Measurements from ENCODE around the gene ATPAF2.

The ATPAF2 gene

DNA sequence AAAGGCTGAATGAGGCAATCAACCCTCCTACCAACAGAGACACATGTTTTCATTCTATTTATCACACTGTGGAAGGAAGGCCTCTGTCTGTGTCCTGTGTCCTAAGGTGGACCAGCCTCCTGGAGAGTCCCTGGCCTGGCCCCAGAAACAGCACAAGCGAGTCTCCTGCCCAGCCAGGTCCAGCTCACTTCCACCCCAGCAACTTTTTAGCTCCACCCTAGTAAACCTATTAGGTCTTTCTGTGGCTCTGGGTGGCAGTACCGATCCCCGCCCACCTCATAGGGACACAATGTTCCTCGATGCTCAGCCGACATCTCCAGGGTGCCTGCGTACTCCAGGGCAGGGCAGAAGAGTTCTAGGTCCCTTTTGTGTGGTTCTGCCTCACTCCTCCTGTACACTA lies 55.6 kb downstream of the ATPAF2 start:
- no peak for DNase-seq

DNA sequence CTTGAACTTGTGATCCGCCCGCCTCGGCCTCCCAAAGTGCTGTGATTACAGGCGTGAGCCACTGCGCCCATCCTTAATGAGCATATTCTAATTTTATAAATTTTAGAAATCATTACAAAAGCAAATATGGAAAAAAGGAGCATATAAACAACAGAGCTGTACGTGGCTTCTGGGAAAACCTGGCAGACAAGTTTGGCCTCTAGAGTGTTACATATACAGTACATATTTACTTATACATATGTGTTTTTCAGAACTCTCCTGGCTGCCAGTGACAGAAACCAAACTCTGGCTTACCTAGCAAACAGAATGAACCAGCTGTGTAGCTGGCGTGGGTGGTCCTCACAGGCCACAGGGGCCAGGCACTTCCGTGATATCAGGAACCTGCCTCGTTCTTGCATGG lies 56.2 kb downstream of the ATPAF2 start:
- DNase-seq: no peak

DNA sequence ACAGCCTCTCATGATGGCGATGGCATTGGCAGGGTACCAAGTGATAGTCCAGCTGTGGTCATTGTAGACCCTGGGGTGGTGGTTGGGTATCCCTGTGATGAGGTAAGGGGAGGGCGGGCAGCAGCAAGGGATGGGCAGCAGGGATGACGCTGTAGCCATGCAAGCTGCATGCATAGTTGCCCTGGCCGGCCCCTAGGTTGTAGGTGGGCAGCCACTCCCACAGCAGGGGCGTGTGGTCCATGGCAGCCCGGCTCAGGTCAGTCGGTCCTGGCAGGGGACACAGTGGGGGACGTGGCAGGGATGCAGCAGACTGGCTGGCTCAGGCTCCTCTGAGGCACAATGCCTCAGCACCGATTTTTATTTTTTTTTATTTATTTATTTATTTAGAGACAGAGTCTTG lies 57.6 kb downstream of the ATPAF2 start:
- DNase-seq: no peak

DNA sequence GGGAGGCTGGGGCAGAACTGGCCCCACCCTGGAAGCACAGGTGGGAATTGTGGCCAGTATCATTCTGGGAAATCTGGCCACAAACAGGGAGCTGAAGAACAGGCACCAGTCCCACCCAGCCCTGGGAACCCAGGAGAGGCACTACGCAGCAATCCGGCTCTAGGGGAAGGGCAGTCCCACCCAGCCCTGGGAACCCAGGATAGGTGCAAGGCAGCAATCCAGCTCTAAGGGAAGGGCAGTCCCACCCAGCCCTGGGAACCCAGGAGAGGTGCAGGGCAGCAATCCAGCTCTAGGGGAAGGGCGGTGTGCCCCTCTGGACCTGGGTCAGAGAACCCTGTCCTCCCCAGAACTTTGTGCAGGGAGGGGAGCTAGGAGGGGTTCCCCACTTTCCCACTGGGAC lies 59.2 kb downstream of the ATPAF2 start:
- no peak for DNase-seq

DNA sequence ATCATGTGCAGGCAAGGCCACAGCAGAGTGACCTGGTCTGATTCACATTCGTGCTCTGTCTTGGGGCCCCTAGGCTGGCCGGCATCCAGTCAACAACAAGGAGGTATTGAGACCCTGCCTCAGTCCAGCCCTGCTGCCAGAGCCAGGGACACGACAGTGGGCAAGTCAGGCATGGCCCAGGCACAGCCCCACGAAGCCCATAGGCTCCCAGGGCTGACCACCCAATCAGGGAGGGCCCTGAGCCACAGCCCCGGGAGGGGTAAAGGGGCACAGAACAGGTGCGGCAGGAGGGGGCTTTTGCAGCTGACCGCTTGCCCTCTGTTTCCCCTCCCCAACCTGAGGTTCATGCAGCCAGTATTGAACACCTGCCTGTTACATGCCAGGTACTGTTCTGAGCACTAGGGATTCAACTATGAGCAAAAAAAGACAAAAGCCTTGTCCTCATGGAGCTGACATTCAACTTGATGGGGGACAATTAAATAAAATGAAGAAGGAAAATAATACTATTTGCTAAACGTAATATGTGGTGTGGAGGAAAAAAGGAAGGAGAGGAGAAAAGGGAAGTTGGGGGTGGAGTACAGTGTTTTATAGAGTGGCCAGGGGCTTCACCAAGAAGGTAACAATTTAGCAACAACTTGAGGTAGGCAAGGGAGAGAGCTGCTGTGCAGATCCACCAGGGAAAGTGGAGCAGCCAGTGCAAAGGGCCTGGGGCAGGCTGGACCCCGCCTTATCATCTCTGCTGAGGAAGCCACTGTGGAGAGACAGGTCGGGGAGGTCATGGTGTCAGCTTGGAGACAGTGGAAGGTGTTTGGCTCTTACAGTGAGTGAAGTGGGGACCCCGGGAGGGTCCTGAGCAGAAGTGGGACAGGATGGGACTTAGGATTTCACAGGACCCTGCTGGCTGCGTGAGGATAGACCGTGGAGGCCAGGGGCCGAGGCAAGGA lies 60.2 kb downstream of the ATPAF2 start:
- no peak for DNase-seq

DNA sequence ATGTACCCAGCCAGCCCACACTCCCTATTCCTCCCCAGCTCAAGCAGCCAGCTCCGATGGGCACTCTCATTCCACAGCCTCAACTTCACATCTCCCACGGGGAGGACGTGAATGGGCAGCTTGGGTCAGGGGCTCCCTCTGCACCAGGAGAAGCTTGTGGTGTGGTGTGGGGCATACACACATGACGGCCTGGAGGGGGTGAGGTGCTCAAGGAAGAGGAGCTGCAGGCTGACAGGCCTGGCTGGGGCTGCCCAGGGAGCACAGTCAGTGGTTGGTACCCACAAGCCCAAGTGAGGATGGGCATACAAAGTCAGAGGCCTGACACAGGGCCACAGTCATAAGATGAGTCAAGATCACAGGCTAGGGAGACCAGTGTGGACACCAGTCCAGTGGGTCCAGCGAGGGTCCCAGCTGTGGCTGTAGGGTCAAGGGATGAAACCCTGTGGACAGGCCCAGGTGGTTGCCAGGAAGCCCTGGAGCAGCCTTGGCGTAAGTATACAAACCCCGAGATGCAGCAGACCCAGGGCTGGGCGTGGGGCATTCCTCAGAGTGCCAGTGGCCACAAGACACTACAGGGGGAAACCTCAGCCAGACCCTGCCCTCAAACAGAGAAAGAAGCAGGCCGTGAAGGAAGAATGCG lies 61.9 kb downstream of the ATPAF2 start:
- DNase-seq: no peak

DNA sequence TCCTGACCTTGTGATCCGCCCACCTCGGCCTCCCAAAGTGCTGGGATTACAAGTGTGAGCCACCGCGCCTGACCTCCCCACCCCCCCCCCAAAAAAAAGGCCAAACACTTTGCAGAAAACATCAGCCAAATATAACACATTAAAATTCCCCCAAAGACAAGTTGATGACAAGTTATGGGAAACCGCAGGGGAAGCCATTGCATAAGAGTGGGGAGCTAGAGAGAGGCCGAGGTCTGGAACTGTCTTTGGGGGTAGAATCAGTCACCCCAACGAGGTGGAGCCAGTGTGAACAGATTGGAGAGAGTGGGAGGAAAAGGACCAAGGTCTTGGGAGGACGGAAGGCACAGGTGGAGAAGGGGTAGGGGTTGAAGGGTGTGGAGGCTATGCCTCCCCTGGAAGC lies 63.5 kb downstream of the ATPAF2 start:
- DNase-seq: no peak

DNA sequence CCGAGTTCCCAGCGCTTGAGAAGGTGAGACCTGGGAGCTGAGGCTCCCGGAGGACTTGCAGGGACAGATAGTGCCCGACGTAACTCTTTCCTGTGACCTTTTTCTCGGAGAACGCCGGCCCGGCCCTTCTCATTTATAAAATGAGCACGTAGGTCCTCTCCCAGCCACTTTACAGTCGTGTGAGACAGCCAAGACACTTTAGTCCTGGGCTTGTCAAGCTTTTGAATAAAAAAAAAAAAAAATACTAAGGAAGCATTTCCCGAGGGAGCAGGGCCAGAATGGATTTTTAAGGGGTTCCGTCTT lies 66.1 kb downstream of the ATPAF2 start:
- DNase-seq: no peak

DNA sequence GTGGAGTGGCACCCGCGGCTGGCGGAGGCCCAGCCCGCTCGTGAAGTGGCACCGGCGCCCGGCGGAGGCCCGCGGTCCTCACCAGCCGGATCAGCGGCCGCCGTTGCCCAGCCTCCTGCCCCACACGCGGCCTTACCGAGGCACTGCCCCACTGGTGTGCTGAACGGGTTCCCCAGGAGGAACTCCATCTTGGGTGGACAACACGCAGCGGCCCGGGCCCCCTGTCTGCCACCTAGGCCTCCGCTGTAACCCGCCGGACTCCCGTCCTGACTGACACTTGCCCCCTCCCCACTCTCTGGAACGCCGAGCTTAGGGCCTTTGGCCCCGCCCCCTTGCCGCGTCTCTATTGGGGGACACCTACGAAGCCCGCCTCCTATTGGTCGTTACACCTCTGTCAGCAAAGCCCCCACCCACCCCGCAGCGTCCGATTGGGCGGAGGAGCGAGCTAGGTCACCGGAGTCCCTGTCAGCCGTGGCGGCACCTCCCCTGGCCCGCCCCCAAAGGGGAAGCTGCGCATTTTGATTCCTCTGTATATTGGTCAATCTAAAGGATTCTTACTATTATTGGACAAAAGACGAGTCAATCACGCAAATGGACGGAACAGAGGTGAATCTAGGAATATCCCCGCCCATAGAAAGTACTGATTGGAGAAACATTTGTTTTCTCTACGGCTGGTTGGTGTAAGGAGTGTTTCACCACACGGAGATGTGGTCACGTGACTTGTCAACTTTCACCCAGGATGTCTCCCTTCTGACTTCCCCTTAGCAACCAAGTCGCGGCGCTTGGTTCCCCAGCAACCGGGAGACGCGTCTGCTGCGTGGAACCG lies 66.6 kb downstream of the ATPAF2 start, which contains the start of the genes DRC3 and TOM1L2:
Gene DRC3, plus strand, starts transcription at position 737 of the 826 bp plus-strand sequence. CDS start 4,737 bp downstream, outside the sequence.
Gene TOM1L2, minus strand, starts transcription at position 275 of the 826 bp plus-strand sequence. Its CDS starts 87 bp downstream, at position 188.
- DNase-seq: peak; percentile 100

DNA sequence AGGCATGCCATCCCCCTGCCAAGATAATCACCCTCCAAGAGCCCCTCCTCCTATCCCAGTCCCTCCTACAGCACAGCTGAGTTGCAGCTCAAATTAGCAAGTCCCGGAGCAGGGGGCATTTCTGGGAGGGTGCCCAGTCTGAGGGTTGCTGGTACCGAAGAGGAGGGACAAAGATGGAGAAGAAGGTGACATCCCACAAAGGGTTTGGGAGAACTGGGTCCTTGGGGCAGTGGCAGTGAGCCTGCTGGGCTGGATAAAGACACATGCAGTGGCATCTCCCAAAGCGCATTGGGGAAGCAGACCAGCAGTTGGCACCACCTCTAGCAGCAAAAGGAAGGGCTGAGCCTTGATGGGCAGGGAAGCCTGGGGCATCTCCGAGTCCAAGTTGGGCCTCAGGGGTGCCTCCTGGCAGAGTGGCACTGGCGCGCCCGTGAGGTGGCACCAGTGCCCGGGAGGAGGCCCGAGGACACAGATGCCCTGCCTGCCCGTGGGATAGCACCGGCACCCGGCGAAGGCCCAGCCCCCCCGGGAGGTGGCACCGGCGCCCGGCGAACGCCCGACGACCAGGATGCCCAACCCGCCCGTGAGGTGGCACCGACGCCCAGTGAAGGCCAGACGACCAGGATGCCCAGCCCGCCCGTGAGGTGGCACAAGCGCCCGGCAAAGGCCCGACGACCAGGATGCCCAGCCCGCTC lies 67.4 kb downstream of the ATPAF2 start:
- no peak for DNase-seq

DNA sequence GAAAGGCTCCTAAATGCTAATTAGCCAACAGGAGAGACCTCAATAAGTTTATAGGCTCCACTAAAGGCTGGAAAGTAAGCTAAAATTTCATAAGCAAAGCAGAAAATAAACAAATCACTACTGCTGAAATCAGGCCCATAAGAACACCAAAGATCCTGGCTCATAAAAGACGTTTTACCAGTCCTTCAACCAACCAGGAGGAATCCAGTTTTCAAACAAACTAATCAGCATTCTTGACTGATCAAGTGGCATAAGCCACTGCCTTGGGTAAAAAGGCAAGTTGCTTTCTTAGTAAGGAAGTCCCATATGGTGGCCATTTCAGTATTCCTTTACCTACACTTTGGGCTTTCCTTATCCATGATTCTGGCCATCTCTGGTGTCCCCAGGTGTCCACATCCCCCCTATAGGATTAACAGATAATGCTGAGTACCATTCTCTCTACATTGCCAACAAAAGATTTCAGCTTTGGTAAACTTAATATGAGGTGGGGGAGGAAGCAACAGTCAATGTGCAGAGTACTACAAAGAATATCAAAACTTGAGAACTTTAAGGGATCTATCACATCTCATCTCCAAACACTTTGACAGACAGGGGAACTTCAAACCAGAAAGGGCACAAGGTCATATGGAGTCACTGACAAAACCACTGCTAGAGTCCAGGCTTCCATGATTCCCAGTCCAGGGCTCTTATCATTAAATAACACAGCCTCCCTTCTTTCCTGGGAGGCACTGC lies 68.1 kb downstream of the ATPAF2 start:
- no peak for DNase-seq
